ENCODE data around the gene C2orf15. TPM values are rescaled to one million over a fixed set of nuclear protein-coding genes. Genes with fewer than 3 reads are reported as not detected.

Gene C2orf15
- total and polyA plus RNA-seq, 10 of the 15 experiments (the other 5 are each of a cell fraction or from before 2014, with no cell fraction given), result 1.4 to 3.4 (median 2.4) TPM

DNA sequence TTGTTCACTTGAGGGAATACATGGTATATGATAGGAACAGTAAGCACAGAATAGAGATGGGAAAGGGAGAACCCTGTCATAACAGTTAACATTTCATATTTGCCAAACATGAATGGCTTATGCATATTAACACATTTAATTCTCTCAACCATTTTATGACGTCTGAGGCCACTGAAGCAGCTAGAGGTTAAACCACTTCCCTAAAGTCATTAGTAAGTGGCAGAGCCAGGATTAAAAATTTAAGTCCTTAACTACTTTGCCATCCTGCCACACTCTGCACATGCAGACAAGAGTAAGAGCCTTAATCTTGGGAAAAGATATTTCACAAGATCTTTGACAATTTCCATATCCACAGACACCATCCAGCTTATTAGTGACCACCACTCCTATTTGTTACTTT is 15.4 kb downstream of the C2orf15 start:
- Histone ChIP-seq H3K4me1 (ENCODE audit: control insufficient read depth, insufficient read depth, low read length) (no peaks in the 10 kb centered on the region), H3K4me3 (no peak overlapping the region), H3K27me3 (replicated peaks in 1 of 2; ENCODE audit: control insufficient read depth in 2 of 2, insufficient read depth in 2 of 2, low read length in 1 of 2) (no peaks in the 10 kb centered on the region), H3K4me2 (ENCODE audit: control insufficient read depth, insufficient read depth) (no peak overlapping the region), H3K79me2 (ENCODE audit: control insufficient read depth, insufficient read depth, low read length) (peaks cover 11% of the 10 kb centered on the region), H3K9me3 (replicated peaks; ENCODE audit: control insufficient read depth, insufficient read depth, low read length) (no peaks in the 10 kb centered on the region), H3K36me3 (ENCODE audit: control insufficient read depth in 2 of 2, insufficient read depth in 2 of 2, low read length in 1 of 2) (peaks cover 0 to 4% of the 10 kb centered on the region in 2 experiments; a peak in 1 of 4 replicates), H2AFZ (ENCODE audit: control insufficient read depth, low read depth, low read length) (no peak overlapping the region), H3K27ac (ENCODE audit: control insufficient read depth, insufficient read depth) (no peak overlapping the region), H4K20me1 (ENCODE audit: control insufficient read depth, insufficient read depth) (no peaks in the 10 kb centered on the region), H3K9ac (ENCODE audit: control insufficient read depth, insufficient read depth, low read length) (no peak overlapping the region)
- ATAC-seq, result peak; percentile 2; the same call in 1 of the 3 replicates
- no peak for DNase-seq (ENCODE audit: low read depth, low spot score)
- BruUV-seq (replicated peaks), result no TSS peak
- CTCF ChIA-PET, result interaction anchor here (1.8 to 4.4 kb wide), 5 partner anchors 11 to 23 kb away, joined by 5 to 24 read pairs (median 11); partner anchors contain the start of genes C2orf15, MITD1 and MRPL30
- in situ Hi-C loops (cut with MboI) (no loop called here), intact Hi-C loops (cut with micrococcal nuclease; ENCODE audit: unreplicated experiment) (loop anchor here (10.0 kb wide), 1 partner anchor 512 kb away; no protein-coding TSS in a partner anchor)
- POLR2A ChIA-PET, result interaction anchor here (1.1 to 4.0 kb wide), 2 partner anchors 15 to 23 kb away, joined by 3 to 26 read pairs; partner anchors contain the start of gene C2orf15
- FAIRE-seq, result no peak
- SMC1A ChIA-PET (ENCODE audit: uncharacterized antibody, unreplicated experiment), result interaction anchor here (0.5 to 2.2 kb wide), 6 partner anchors 11 to 527 kb away, joined by 3 to 16 read pairs (median 4); partner anchors contain the start of gene C2orf15
- 0% methylated on average over 1 of the region's 1 CpG for WGBS (ENCODE audit: insufficient coverage, insufficient replicate concordance, low lambda C conversion rate, missing lambda C conversion rate)
- RAD21 ChIA-PET (ENCODE audit: unreplicated experiment), result interaction anchor here (1.2 to 2.6 kb wide), 4 partner anchors 15 to 1106 kb away, joined by 3 to 9 read pairs (median 5); partner anchors contain the start of gene C2orf15
- TF ChIP-seq MEF2B (IDR thresholded peaks at IDR 0.05; ENCODE audit: partially characterized antibody, poor library complexity, severe bottlenecking) (no peak), RAD51 (IDR thresholded peaks at IDR 0.05) (no peak), ZNF384 (IDR thresholded peaks at IDR 0.05; ENCODE audit: borderline replicate concordance, low read depth, low read length) (no peak), STAT3 (IDR thresholded peaks at IDR 0.05; ENCODE audit: low read depth, low read length) (no peak), SIX5 (IDR thresholded peaks at IDR 0.05; ENCODE audit: low read depth, low read length, severe bottlenecking) (no peak), IRF5 (IDR thresholded peaks at IDR 0.05; ENCODE audit: borderline replicate concordance) (no peak), MTA2 (IDR thresholded peaks at IDR 0.05; ENCODE audit: low read depth) (no peak), GABPA (IDR thresholded peaks at IDR 0.05; ENCODE audit: low read depth) (no peak), CUX1 (IDR thresholded peaks at IDR 0.05; ENCODE audit: insufficient replicate concordance, low read depth, low read length) (no peak), EGR1 (IDR thresholded peaks at IDR 0.05; ENCODE audit: borderline replicate concordance in 1 of 2, low read depth in 2 of 2, low read length in 2 of 2) (no peak), POU2F2 (IDR thresholded peaks at IDR 0.05; ENCODE audit: borderline replicate concordance, low read depth, low read length) (peak; percentile 41; the same call in 1 of the 3 replicates), TCF7 (IDR thresholded peaks at IDR 0.05; ENCODE audit: borderline replicate concordance) (no peak)
- TF ChIP-seq, protein P1, sequence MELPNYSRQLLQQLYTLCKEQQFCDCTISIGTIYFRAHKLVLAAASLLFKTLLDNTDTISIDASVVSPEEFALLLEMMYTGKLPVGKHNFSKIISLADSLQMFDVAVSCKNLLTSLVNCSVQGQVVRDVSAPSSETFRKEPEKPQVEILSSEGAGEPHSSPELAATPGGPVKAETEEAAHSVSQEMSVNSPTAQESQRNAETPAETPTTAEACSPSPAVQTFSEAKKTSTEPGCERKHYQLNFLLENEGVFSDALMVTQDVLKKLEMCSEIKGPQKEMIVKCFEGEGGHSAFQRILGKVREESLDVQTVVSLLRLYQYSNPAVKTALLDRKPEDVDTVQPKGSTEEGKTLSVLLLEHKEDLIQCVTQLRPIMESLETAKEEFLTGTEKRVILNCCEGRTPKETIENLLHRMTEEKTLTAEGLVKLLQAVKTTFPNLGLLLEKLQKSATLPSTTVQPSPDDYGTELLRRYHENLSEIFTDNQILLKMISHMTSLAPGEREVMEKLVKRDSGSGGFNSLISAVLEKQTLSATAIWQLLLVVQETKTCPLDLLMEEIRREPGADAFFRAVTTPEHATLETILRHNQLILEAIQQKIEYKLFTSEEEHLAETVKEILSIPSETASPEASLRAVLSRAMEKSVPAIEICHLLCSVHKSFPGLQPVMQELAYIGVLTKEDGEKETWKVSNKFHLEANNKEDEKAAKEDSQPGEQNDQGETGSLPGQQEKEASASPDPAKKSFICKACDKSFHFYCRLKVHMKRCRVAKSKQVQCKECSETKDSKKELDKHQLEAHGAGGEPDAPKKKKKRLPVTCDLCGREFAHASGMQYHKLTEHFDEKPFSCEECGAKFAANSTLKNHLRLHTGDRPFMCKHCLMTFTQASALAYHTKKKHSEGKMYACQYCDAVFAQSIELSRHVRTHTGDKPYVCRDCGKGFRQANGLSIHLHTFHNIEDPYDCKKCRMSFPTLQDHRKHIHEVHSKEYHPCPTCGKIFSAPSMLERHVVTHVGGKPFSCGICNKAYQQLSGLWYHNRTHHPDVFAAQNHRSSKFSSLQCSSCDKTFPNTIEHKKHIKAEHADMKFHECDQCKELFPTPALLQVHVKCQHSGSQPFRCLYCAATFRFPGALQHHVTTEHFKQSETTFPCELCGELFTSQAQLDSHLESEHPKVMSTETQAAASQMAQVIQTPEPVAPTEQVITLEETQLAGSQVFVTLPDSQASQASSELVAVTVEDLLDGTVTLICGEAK (IDR thresholded peaks at IDR 0.05; ENCODE audit: borderline replicate concordance), result no peak
